HG03196 (cell line): Measurements from ENCODE around the gene CLCNKA.
"Not testable (repeated sequence)": the region's sequence is repeated elsewhere in the genome, so short reads cannot be mapped to it uniquely, and the experiment has no call there.

Experiments used
- ATAC-seq: cut with Tn5 transposase; IDR thresholded peaks from one replicate; pipeline ENCODE4 v1.9.1; 2021; ENCODE audit not compliant: unreplicated experiment

CLCNKA gene

GRCh38 chr1:16061989-16062686 lies 40.3 kb downstream of the CLCNKA start:
- ATAC-seq, result not testable (repeated sequence)

- ATAC-seq, result not testable (repeated sequence)
These were observed 40.8 kb downstream of the CLCNKA start for GRCh38 chr1:16062687-16063075.

DNA sequence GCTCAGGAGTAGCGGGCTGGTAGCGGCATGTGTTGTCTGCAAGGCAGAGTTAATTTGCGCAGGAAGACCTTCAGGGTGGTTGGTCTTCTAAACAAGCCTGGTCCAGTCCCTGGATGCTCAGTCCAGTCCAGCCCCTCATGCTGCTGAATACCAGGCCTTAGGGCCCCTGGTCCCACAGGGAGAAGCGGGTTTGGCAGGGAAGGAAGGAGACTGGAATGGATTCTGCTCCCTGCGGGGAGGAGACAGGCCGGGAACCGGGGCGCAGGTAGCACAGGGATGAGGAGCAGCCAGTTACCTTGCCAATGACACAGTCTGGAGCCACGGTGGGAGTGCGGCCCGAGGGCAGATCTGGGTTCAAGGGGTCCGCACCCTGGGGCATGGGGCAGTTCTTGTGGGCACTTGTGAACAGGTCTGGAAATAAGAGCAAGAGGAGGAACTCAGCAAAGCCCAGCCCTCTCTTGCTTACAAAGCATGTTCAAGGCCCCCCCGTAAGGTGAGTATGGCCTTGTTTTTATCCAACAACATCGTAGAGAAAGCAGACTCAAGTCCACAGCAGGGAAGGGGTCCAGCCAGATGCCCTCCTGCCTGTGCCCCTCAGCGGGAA lies 41.5 kb downstream of the CLCNKA start:
- ATAC-seq, result no peak

DNA sequence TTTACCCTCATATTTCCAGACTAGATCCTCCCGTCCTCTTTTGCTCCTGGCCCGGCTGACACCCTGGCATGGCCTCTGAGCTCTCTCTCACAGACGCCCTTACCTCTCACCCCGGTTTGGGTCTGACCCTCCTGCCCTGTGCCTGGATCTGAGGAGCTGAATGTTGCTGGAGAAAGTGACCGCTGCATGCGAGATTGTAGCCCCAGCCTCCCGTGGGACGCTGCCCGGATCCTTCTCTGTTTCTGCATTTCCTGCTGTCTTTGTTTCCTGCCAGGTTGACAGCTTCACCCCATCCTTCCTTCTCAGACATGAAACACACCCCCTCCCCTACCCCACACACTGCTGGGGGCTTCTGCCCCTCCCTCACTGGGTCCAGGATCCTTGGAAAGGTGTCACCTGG lies 42.1 kb downstream of the CLCNKA start:
- ATAC-seq, result no peak

- ATAC-seq, result no peak
These were observed 42.9 kb downstream of the CLCNKA start for GRCh38 chr1:16064536-16065268.

- no peak for ATAC-seq
These were observed 43.4 kb downstream of the CLCNKA start for GRCh38 chr1:16065269-16065576.

DNA sequence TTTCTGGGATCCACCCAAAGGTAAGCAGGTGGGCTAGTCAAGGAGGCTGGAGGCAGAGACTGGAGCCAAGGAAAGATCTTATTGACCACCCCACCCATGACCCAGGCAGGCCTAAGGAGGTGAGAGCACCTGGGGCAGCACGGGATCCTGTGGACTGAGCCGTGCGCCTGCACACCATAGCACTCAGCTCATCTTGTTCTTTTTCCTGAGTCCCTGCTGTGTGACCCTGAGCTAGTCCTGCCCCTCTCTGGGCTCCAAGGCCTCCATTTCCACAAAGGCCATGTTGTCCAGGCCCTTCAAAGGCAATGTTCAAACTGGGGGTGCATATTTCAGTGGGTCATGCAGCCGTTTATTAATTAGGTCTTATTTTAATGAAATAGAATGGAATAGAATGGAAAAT lies 44.4 kb downstream of the CLCNKA start:
- ATAC-seq, result no peak

- ATAC-seq, result no peak
These were observed 45.4 kb downstream of the CLCNKA start for GRCh38 chr1:16067127-16067768.

- no peak for ATAC-seq
These were observed 46.1 kb downstream of the CLCNKA start for GRCh38 chr1:16067933-16068332.

GRCh38 chr1:16068356-16069270 lies 46.8 kb downstream of the CLCNKA start:
- ATAC-seq, result no peak

GRCh38 chr1:16070640-16071355 lies 49.0 kb downstream of the CLCNKA start:
- no peak for ATAC-seq

- ATAC-seq, result no peak
These were observed 49.8 kb downstream of the CLCNKA start for GRCh38 chr1:16071614-16072013.

DNA sequence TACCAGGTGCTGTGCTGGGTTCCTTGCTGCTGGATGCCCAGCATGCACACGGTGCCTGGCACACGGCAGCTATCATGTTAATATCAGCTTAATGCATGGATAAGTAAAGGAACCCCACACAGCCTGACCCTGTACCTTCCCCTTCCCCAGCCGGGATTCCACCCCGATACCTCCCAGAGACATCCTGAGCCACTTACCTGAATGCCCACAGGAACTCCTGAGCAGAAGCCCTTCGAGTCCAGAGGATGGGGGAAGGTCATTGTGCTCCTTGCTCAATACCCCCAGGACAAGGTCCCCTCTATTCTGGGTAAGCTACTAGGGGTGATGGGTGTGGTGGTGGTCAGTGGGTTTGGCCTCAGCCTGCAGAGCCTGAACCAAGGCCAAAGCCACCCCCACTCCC lies 50.3 kb downstream of the CLCNKA start:
- no peak for ATAC-seq

DNA sequence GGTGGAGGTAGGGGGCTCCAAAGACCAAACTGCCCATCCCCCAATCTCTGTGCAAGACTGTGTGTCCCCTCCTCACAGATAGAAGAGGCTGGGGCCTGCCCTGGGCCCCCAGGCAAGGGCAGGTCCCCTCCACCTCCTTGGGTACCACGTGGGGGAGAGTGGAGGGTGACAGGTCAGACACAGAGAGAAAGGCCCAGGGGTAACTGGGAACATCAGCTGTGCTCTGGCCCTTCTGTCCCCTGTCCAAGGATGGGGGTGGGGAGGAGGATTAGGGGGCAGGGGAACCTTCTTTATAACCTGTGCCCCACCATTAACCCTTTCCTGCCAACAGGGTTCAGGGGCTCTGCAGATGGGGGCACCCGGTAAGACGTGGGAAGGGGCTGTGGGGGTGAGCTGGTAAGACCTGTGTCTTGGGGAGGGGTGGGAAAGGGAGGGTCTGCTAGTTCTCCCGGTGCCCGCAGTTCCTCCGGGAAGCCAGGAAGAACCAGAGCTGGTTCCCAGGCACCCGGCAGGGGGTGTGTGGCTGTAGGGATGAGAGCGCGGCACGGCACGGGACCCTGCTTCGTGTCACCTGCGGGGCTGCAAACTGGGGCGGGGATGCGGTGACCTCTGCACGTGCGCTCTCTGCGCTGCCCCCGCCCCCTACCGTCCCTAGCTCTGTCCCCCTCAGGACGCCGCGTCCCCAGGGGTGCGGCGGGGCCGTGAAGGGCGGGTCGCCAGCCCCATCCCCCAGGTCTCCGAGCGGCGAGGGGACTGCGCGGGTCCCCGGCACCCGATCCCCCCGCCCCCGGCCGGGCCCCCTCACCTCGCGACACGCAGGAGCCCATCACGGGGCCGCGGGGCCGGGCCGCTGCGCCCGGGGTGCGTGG lies 51.0 kb downstream of the CLCNKA start:
- ATAC-seq, result no peak

DNA sequence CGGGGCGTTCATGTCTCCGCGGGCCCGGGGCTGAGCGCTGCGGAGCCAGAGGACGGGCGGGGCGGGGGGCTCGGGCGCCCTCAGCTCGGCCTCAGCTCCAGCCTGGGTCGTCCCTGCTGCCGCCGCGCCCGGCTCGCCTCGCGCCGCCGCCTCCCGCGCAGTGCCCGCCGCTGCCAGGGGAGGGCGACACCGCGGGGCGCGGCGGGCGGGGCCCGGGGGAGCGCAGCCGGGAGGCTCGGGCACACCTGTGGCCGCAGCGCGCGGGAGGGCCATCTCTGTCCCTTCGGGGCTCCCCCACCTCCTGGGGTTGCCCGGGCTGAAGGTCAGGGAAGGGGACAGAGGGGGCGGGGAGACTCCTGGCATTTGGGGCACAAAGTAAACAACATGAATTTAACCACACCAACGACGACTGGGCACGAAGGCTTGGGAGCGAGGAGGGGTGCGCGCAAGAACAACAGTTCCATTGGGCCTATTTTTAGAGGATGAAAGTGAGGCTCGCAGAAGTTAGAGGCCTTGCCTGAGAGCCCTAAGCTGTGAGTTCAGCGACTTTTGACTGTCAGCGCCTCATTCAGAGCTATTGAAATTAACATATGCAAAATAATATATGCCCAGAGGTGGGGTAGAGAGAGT lies 51.8 kb downstream of the CLCNKA start, which contains the start of gene FAM131C:
TSS of gene FAM131C (minus strand) at position 162 of the 630 bp plus-strand sequence. CDS start 209 bp downstream, outside the sequence.
- ATAC-seq, result no peak

DNA sequence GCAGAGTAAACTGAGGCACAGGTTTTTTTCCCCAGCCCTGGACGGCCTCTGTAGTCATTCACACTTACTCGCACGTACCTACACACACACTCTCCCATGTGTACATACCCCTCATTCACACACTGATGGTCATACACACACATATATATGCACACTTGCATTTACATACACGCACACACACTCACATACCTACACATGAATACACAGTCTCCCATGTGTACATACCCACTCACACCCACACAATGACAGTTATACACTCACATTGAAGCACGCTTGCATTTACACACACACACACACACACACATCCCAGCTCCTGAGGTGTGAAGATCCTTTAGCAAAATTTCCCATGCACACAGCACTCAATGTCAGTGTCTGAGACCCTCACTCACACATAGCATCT lies 52.4 kb downstream of the CLCNKA start:
- no peak for ATAC-seq

GRCh38 chr1:16075337-16076030 lies 53.6 kb downstream of the CLCNKA start:
- no peak for ATAC-seq
